SK-N-SH (cell line): ENCODE results near the gene MEI1. TPM values are rescaled to one million over a fixed set of nuclear protein-coding genes. Genes with fewer than 3 reads are reported as not detected.

Source experiments
- CTCF ChIA-PET: fragments of 300-600, 350-600 bp; formaldehyde crosslinking; extraction: SDS; loops from one replicate; lab custom pipeline; 2021; lab: Yijun Ruan, JAX
- POLR2A ChIA-PET: fragments of 350-600 bp; sonication (Branson Sonifier 250); formaldehyde crosslinking; extraction: SDS; loops from one replicate; lab custom pipeline; 2020; ENCODE audit warnings: antibody characterized with exemption, inconsistent platforms; lab: Yijun Ruan, JAX
- DNase-seq: peaks from one replicate; pipeline ENCODE4 v3.0.0; 2012
- H2AFZ ChIP-seq: fragments of 200-600 bp; sonication (generic); 2 replicates; pipeline ENCODE4 v1.8.1; 2016; ENCODE audit warnings: antibody characterized with exemption, mild to moderate bottlenecking, low read depth
- H3F3A ChIP-seq: fragments of 200-600 bp; sonication (generic); replicated peaks from 2 replicates; pipeline ENCODE3; 2016; ENCODE audit warnings: antibody characterized with exemption, mild to moderate bottlenecking; ENCODE audit not compliant: insufficient read depth
- H3K27ac ChIP-seq, 2 experiments: fragments of 200-500 bp in 1 of 2; fragments of 200-600 bp in 1 of 2; sonication (Bioruptor generic) in 1 of 2; sonication (generic), shearing (Covaris generic) in 1 of 2; 2 replicates each; pipeline versions ENCODE4 v1.5.1 to v1.6.1; 2014 to 2016; ENCODE audit warnings: low read depth in 2 of 2, inconsistent platforms in 1 of 2, low read length in 1 of 2, mild to moderate bottlenecking in 1 of 2, mixed read lengths in 1 of 2
- H3K27me3 ChIP-seq: fragments of 200-600 bp; sonication (generic), shearing (Covaris generic); 2 replicates; pipeline ENCODE4 v1.6.1; 2016; ENCODE audit warnings: mixed run types; ENCODE audit not compliant: insufficient read depth
- H3K36me3 ChIP-seq, 2 experiments: fragments of 200-500 bp in 1 of 2; fragments of 200-600 bp in 1 of 2; sonication (Bioruptor generic) in 1 of 2; sonication (generic) in 1 of 2; replicated peaks in 1 of 2; 2 replicates each; pipeline versions ENCODE3 to v1.5.1; 2014 to 2016; ENCODE audit warnings: low read length in 1 of 2, mild to moderate bottlenecking in 1 of 2; ENCODE audit not compliant: insufficient read depth in 2 of 2, control insufficient read depth in 1 of 2
- H3K4me1 ChIP-seq, 2 experiments: fragments of 200-500 bp in 1 of 2; fragments of 200-600 bp in 1 of 2; sonication (Bioruptor generic) in 1 of 2; sonication (generic), shearing (Covaris generic) in 1 of 2; 2 replicates each; pipeline versions ENCODE4 v1.5.1 to v1.6.1; 2014 to 2016; ENCODE audit warnings: low read depth in 1 of 2, low read length in 1 of 2, mixed run types in 1 of 2; ENCODE audit not compliant: insufficient read depth in 2 of 2, control insufficient read depth in 1 of 2
- H3K4me2 ChIP-seq: fragments of 200-600 bp; sonication (generic), shearing (Covaris generic); 2 replicates; pipeline ENCODE4 v1.6.1; 2017; ENCODE audit warnings: mixed run types
- H3K4me3 ChIP-seq, 2 experiments: fragments of 200-500 bp in 1 of 2; fragments of 200-600 bp in 1 of 2; sonication (Bioruptor generic) in 1 of 2; sonication (generic), shearing (Covaris generic) in 1 of 2; 2 replicates each; pipeline versions ENCODE4 v1.5.1 to v1.8.1; 2014 to 2016; ENCODE audit warnings: low read depth in 2 of 2, inconsistent platforms in 1 of 2, low read length in 1 of 2, mild to moderate bottlenecking in 1 of 2, mixed read lengths in 1 of 2, moderate library complexity in 1 of 2
- H3K79me2 ChIP-seq: fragments of 200-600 bp; sonication (generic); 2 replicates; pipeline ENCODE4 v1.8.1; 2017; ENCODE audit warnings: mild to moderate bottlenecking; ENCODE audit not compliant: insufficient read depth
- H3K9ac ChIP-seq: fragments of 200-600 bp; sonication (generic); 2 replicates; pipeline ENCODE4 v1.6.1; 2017; ENCODE audit warnings: mixed run types
- H3K9me2 ChIP-seq: fragments of 200-600 bp; sonication (generic); 2 replicates; pipeline ENCODE4 v1.6.1; 2017; ENCODE audit warnings: mixed run types
- H3K9me3 ChIP-seq: fragments of 200-600 bp; sonication (generic); 2 replicates; pipeline ENCODE4 v1.6.1; 2017; ENCODE audit warnings: mixed run types, mild to moderate bottlenecking, moderate library complexity
- H4K20me1 ChIP-seq: fragments of 200-600 bp; sonication (generic); 2 replicates; pipeline ENCODE4 v1.6.1; 2017; ENCODE audit warnings: mild to moderate bottlenecking, mixed run types; ENCODE audit not compliant: insufficient read depth
- CTCF ChIP-seq: fragments of 200-600 bp; sonication (generic); IDR thresholded peaks from 2 replicates; pipeline ENCODE4 v1.6.1; 2017; ENCODE audit warnings: antibody characterized with exemption, mild to moderate bottlenecking, moderate library complexity
- EP300 ChIP-seq, 2 experiments: IDR thresholded peaks; 2 replicates each; pipeline versions ENCODE4 v1.4.0 to v1.6.1; 2012; ENCODE audit warnings: borderline replicate concordance in 1 of 2, low read depth in 1 of 2, low read length in 1 of 2
- GATA2 ChIP-seq: sonication (generic); formaldehyde crosslinking; IDR thresholded peaks from 2 replicates; pipeline ENCODE4 v1.5.0; 2020; ENCODE audit warnings: mild to moderate bottlenecking, missing genetic modification reagents
- IRF3 ChIP-seq: fragments of 150-350 bp; IDR thresholded peaks from 2 replicates; pipeline ENCODE4 v1.6.1; 2016; ENCODE audit warnings: mild to moderate bottlenecking, low read depth, low read length
- JUND ChIP-seq: IDR thresholded peaks from 2 replicates; pipeline ENCODE4 v1.4.0; 2012
- NRF1 ChIP-seq: IDR thresholded peaks from 2 replicates; pipeline ENCODE4 v1.6.1; 2012; ENCODE audit warnings: low read depth, mild to moderate bottlenecking, low read length
- PBX3 ChIP-seq: IDR thresholded peaks from 2 replicates; pipeline ENCODE4; 2012
- RAD21 ChIP-seq: IDR thresholded peaks from 2 replicates; pipeline ENCODE4 v1.6.1; 2012; ENCODE audit warnings: mild to moderate bottlenecking, low read length
- REST ChIP-seq: IDR thresholded peaks from 2 replicates; pipeline ENCODE4 v1.6.1; 2012; ENCODE audit warnings: mild to moderate bottlenecking, low read depth, low read length, moderate library complexity
- RFX5 ChIP-seq: IDR thresholded peaks from 2 replicates; pipeline ENCODE4 v1.6.1; 2012; ENCODE audit warnings: mild to moderate bottlenecking, improper control_type of control experiment, low read length
- RXRA ChIP-seq: IDR thresholded peaks from 2 replicates; pipeline ENCODE4 v1.4.0; 2012; ENCODE audit warnings: low read depth, mild to moderate bottlenecking, borderline replicate concordance
- SMC3 ChIP-seq: IDR thresholded peaks from 2 replicates; pipeline ENCODE4 v1.6.1; 2012; ENCODE audit warnings: low read depth, low read length, improper control_type of control experiment
- TCF12 ChIP-seq: IDR thresholded peaks from 2 replicates; pipeline ENCODE4 v1.4.0; 2012
- USF2 ChIP-seq: fragments of 150-350 bp; IDR thresholded peaks from 2 replicates; pipeline ENCODE4 v1.6.1; 2017; ENCODE audit warnings: antibody characterized with exemption, low read length, low read depth, borderline replicate concordance
- ZBTB33 ChIP-seq: IDR thresholded peaks from 2 replicates; pipeline ENCODE4 v1.4.0; 2012; ENCODE audit warnings: low read depth, borderline replicate concordance
- WGBS: methylation state at CpG from one replicate; pipeline ENCODE4 v1.1.6; 2017; ENCODE audit warnings: low lambda C conversion rate; 5-methylcytosine and 5-hydroxymethylcytosine counted together
- polyA plus RNA-seq, 3 experiments: library from polyadenylated mRNA; depleted of rRNA; stranded (reverse); fragments of >200 nt; gene quantifications; 2 replicates each; pipeline ENCODE4 v1.2.3, GENCODE V29; 2012
- TF ChIP-seq, protein P1 (sequence below): IDR thresholded peaks from 2 replicates; pipeline ENCODE4 v1.4.0; 2012; ENCODE audit warnings: low read depth

MEI1 gene
- polyA plus RNA-seq, 1 of the 3 experiments (the other 2 are of a cell fraction) = not detected

DNA sequence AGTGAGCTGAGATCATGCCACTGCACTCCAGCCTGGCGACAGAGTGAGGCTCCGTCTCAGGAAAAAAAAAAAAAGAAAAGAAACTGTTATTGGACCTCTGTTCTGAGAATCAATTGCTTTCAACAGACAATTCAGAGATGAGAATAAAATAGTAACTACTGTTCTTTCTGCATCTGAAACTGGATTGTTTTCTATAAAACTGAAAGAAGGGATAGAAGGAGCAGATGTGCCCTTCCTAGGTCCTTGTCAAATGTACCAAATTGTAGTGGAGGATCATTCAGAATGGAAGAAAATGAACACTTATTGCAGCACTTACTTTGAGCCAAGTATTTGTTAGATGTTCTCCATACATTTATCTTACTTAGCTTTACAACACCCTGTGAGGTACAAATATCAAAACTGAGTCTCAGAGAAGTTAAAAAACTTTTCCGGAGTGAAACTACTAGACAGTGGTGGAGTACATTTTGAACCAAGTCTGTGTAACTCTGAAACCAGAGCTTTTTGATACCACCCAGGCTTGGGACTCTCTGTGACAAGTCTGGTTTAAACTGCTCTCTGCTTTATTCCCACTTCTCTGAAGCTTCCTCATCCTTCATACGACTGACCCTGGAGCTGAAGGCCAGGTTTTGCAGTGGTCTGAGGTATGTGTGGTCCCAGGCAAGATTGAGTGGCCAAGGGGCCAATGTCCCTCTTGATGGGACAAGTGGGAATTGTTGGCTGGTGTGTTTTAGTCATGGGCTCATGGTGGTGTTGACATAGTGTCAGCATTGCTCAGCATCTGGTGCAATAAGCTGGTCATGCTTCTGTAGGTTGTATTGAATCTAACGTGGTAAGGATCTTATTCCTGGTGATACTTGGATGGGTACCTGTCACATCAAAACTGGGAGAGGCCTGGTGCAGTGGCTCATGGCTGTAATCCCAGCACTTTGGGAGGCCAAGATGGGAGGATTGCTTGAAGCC, 53.0 kb downstream of the MEI1 start:
- ChIA-PET POLR2A (no interaction called here), CTCF (interaction anchor here (1.6 kb wide), 1 partner anchor 55 kb away, joined by 3 read pairs; no protein-coding TSS in a partner anchor)
- no peaks in the 10 kb centered on the region for H3K9me2 ChIP-seq
- no peaks in the 10 kb centered on the region for H4K20me1 ChIP-seq
- H2AFZ ChIP-seq = no peak overlapping the region
- no peak for DNase-seq
- H3K9me3 ChIP-seq = no peaks in the 10 kb centered on the region
- no peaks in the 10 kb centered on the region for H3K27me3 ChIP-seq
- H3K79me2 ChIP-seq = no peaks in the 10 kb centered on the region
- H3K4me3 ChIP-seq = no peak overlapping the region
- H3F3A ChIP-seq = no peaks in the 10 kb centered on the region
- WGBS = 72% methylated on average over 4 of the region's 5 CpGs
- no peak overlapping the region for H3K27ac ChIP-seq
- TF ChIP-seq RAD21 (no peak), RFX5 (no peak), PBX3 (no peak), GATA2 (CRISPR knock-in tag) (no peak), ZBTB33 (no peak), CTCF (no peak), TCF12 (no peak), NRF1 (no peak), IRF3 (no peak), RXRA (no peak), USF2 (no peak), JUND (no peak), EP300 (IDR thresholded peaks at IDR 0.05; ENCODE audit: borderline replicate concordance in 1 of 2, low read depth in 1 of 2, low read length in 1 of 2) (no peak), SMC3 (no peak), REST (no peak)
- TF ChIP-seq, protein P1, sequence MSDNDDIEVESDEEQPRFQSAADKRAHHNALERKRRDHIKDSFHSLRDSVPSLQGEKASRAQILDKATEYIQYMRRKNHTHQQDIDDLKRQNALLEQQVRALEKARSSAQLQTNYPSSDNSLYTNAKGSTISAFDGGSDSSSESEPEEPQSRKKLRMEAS = no peak
- TF ChIP-seq, all 33 proteins: peak for 0
- no peak overlapping the region for H3K9ac ChIP-seq
- no peaks in the 10 kb centered on the region for H3K4me1 ChIP-seq
- no peak overlapping the region for H3K4me2 ChIP-seq
- no peaks in the 10 kb centered on the region for H3K36me3 ChIP-seq
